ENCODE measurements around the gene CAPZA3. TPM values are rescaled to one million over a fixed set of nuclear protein-coding genes. Genes with fewer than 3 reads are reported as not detected.

The CAPZA3 gene
- total RNA-seq, 1 experiment from 2014 or later, result not detected

- no peak overlapping the region; a peak in 1 of 5 replicates for H3K4me3 Mint-ChIP-seq
- WGBS (ENCODE audit: extremely low coverage, insufficient read length, low lambda C conversion rate), result no CpG with 5 or more reads among the region's 1 CpG
Measured at GRCh38 chr12:18750085-18750484, 12.2 kb downstream of the CAPZA3 start.

More at GRCh38 chr12:18750085-18750484, 12.2 kb downstream of the CAPZA3 start:
- Mint-ChIP-seq H3K4me1 (peaks cover 70 to 71% of the 10 kb centered on the region in 2 experiments), H3K27me3 (ENCODE audit: low read depth) (no peaks in the 10 kb centered on the region), H3K9me3 (no peaks in the 10 kb centered on the region), H3K36me3 (ENCODE audit: insufficient read depth in 1 of 3, low read depth in 3 of 3) (peaks cover 0 to 5% (median 0%) of the 10 kb centered on the region in 3 experiments; a peak in 2 of 7 replicates), H3K27ac (peak overlapping the region in 2 of 3 experiments; percentile 50 to 76; a peak in 4 of 7 replicates)
- H3K23ac ChIP-seq (ENCODE audit: insufficient read length, low read depth, low read length), result no peak overlapping the region
- H3K18ac ChIP-seq (ENCODE audit: insufficient read length, low read depth, low read length), result no peak overlapping the region
- no peak overlapping the region for H2BK15ac ChIP-seq (ENCODE audit: low read depth, low read length)
- no peak for TF ChIP-seq CTCF (conservative IDR thresholded peaks at IDR 0.05)
- H2BK12ac ChIP-seq (ENCODE audit: insufficient read length, low read depth, low read length), result no peak overlapping the region
- H2BK20ac ChIP-seq (ENCODE audit: low read depth, low read length, poor library complexity, severe bottlenecking), result peak overlapping the region; percentile 94
- no peaks in the 10 kb centered on the region for H3K79me2 ChIP-seq (ENCODE audit: insufficient read depth, low read length)
- H3K79me1 ChIP-seq (ENCODE audit: insufficient read depth, low read depth, low read length, poor library complexity, severe bottlenecking), result no peaks in the 10 kb centered on the region
- no peaks in the 10 kb centered on the region for H3K23me2 ChIP-seq (ENCODE audit: insufficient read length, low read depth, low read length, poor library complexity, severe bottlenecking)
- no peak overlapping the region for H4K91ac ChIP-seq (ENCODE audit: insufficient read length, low read depth, low read length)
- no peak overlapping the region for H2BK120ac ChIP-seq (ENCODE audit: low read depth, low read length, poor library complexity, severe bottlenecking)
- H3K4me1 ChIP-seq (ENCODE audit: insufficient read depth, low read length), result peaks cover 6% of the 10 kb centered on the region; the same call in 1 of the 2 replicates
- no peak overlapping the region for H3K4ac ChIP-seq (ENCODE audit: low read depth, low read length)
- no peak overlapping the region for H3T11ph ChIP-seq (ENCODE audit: low read length)
- no peak overlapping the region for H3K14ac ChIP-seq (ENCODE audit: insufficient read depth, low read length)
- H3K56ac ChIP-seq (ENCODE audit: insufficient read length, low read depth, low read length), result no peak overlapping the region
- H2AK5ac ChIP-seq (ENCODE audit: insufficient read length, low read length), result no peak overlapping the region
- H3K9ac ChIP-seq (ENCODE audit: extremely low read depth, insufficient read length, low read length), result no peak overlapping the region
- no peak overlapping the region for H4K5ac ChIP-seq (ENCODE audit: insufficient read length, low read depth, low read length)
- no peaks in the 10 kb centered on the region for H3K9me3 ChIP-seq (ENCODE audit: control insufficient read depth, low read depth, low read length)
- H3K27ac ChIP-seq (ENCODE audit: insufficient read length, low read depth, low read length), result no peak overlapping the region
- no peak overlapping the region for H2BK5ac ChIP-seq (ENCODE audit: insufficient read length, low read length)
- no peak overlapping the region for H4K8ac ChIP-seq (replicated peaks; ENCODE audit: insufficient read length, low read depth, low read length)
- DNase-seq, result no peak
- H4K20me1 ChIP-seq (ENCODE audit: control insufficient read depth, insufficient read depth, insufficient read length), result no peaks in the 10 kb centered on the region
- no peak overlapping the region for H3K4me2 ChIP-seq (ENCODE audit: insufficient read depth, insufficient read length, low read length)
- no peak overlapping the region for H2AFZ ChIP-seq (ENCODE audit: low read length)
- no peaks in the 10 kb centered on the region for H3K27me3 ChIP-seq (ENCODE audit: insufficient read depth, low read length)
